ENCODE results near the gene DPH7.
"Not testable (repeated sequence)": the region's sequence is repeated elsewhere in the genome, so short reads cannot be mapped to it uniquely, and the experiment has no call there.

DPH7 gene

DNA sequence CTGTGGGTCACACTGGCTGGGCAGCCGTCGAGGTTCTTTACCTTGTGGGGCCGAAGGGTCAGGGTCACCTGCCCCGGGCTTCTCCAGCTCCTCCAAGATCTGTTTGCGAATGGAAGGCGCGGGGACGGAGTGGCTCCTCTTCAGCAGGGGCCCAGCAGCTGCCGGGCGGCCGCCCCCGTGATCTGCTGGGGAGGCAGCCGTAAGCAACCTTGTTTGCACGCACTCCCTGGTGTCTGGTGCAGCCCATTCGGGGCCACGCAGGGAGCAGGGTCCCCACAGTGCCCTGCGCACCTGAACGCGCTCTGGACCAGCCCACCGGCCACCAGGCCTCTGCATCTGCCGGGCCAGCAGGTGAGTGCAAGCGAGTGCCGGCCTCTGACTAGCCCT lies 63.4 kb downstream of the DPH7 start:
- no peak for DNase-seq

DNA sequence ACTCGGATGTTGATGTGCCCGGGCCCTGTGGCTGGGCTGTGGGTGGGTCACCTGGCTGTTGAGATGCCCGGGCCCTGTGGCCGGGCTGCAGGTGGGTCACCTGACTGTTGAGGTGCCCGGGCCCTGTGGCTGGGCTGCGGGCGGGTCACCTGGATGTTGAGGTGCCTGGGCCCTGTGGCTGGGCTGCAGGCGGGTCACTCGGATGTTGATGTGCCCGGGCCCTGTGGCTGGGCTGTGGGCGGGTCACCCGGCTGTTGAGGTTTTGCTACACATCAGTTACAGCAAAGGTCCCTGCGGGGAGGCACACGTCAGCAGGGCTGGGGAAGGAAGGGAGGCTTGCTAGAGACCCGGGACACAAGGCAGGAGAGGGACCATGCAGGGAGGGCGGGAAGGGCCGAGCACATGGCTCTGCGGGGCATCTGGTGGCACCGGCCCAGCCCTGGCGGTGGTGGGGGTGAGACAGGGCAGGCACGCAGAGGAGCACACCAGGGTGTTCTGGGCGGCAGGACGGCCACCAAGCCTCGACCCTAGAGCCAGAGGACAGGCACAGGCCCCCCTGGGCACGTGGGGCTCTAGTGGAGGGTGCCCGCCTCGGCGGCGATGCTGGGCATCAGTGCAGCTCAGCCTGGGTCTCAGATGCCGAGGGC lies 63.9 kb downstream of the DPH7 start:
- DNase-seq = no peak

DNA sequence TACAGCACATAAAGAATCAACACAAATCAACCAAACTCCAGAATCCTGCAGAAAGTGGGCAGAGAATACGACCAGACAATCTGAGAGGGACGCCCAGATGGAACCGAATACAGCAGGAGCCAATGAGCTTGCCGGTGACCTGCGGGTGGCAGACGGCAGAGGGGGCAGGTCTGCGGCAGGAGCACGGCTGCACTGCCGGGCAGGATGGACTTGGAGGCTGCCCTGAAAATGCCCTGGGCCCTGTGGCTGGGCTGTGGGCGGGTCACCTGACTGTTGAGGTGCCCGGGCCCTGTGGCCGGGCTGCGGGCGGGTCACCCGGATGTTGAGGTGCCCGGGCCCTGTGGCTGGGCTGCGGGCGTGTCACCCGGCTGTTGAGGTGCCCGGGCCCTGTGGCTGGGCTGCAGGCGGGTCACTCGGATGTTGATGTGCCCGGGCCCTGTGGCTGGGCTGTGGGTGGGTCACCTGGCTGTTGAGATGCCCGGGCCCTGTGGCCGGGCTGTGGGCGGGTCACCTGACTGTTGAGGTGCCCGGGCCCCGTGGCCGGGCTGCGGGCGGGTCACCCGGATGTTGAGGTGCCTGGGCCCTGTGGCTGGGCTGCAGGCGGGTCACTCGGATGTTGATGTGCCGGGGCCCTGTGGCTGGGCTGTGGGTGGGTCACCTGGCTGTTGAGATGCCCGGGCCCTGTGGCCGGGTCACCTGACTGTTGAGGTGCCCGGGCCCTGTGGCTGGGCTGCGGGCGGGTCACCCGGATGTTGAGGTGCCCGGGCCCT lies 64.7 kb downstream of the DPH7 start:
- DNase-seq = not testable (repeated sequence)

DNA sequence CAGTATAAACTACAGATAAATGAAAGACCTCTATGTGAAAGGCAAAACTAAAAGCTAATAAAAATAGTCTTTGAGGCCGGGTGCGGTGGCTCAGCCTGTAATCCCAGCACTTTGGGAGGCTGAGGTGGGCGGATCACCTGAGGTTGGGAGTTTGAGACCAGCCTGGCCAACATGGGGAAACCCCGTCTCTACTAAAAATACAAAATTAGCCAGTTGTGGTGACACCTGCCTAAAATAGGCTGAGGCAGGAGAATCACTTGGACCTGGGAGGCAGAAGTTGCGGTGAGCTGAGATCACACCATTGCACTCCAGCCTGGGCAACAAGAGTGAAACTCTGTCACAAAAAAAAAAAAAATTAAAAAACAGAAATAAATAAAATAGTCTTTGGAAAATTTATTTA lies 65.6 kb downstream of the DPH7 start:
- not testable (repeated sequence) for DNase-seq

DNA sequence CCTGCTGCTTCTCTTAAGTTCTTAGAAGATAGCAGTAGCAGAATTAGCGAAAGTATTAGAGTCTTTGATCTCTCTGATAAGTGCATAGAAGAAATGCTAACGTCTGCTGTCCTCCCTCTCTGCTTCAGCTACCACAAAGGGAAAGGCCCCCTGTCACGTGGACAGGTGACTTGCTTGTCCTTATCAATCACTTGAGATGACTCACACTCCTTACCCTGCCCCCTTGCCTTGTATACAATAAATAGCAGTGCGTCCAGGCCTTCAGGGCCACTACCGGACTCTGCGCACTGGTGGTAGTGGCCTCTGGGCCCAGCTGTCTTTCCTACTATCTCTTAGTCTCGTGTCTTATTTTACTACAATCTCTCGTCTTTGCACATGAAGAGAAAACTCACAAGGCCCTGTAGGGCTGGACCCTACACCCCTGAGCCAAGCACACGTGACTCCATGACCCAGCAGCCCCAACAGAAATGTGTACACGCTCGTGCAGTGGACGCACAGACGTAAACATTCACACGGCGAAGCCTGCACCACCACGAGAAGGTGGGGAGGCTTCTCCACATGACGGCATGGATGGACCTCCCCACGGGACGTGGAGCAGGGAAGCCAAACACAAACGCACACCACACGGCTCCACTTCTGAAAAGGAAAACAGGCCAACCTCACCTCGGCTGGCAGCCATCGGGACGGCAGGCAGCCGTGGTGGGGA lies 66.8 kb downstream of the DPH7 start:
- DNase-seq = no peak

DNA sequence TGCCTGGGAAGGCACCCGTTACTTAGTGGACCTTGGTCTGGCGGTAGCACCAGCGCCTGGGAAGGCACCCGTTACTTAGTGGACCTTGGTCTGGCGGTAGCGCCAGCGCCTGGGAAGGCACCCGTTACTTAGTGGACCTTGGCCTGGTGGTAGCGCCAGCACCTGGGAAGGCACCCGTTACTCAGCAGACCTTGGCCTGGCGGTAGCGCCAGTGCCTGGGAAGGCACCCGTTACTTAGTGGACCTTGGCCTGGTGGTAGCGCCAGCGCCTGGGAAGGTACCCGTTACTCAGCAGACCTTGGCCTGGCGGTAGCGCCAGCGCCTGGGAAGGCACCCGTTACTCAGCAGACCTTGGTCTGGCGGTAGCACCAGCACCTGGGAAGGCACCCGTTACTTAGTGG lies 67.6 kb downstream of the DPH7 start:
- not testable (repeated sequence) for DNase-seq

DNA sequence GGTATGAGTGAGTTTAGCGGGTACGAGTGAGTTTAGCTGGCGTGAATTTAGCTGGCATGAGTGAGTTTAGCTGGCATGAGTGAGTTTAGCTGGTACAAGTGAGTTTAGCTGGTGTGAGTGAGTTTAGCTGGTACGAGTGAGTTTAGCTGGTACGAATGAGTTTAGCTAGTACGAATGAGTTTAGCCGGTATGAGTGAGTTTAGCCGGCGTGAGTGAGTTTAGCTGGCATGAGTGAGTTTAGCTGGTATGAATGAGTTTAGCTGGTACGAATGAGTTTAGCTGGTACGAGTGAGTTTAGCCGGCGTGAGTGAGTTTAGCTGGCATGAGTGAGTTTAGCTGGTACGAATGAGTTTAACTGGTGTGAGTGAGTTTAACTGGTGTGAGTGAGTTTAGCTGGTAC lies 69.5 kb downstream of the DPH7 start:
- DNase-seq = no peak

DNA sequence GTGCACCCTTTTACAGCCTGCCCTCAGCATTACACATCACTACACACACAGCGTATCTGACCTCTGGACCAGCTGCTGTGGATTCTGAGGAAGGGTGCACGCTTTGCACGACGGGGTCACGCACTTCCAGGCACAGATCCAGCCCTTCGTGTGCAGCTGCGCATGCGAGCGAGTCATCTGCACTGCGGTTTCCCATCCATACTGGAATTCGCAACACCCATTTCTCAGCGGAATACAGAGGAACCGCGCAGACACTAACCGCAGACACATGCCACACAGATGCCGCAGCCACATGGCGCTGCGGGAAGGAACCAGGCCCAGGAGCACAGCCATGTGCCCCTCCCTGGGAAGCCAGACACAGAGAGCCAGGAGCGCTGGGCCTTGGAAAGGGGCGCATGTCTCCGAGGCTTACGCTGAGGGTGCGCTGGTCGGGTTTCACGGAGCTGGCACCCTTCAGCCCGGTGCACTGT lies 72.0 kb downstream of the DPH7 start:
- DNase-seq = no peak

DNA sequence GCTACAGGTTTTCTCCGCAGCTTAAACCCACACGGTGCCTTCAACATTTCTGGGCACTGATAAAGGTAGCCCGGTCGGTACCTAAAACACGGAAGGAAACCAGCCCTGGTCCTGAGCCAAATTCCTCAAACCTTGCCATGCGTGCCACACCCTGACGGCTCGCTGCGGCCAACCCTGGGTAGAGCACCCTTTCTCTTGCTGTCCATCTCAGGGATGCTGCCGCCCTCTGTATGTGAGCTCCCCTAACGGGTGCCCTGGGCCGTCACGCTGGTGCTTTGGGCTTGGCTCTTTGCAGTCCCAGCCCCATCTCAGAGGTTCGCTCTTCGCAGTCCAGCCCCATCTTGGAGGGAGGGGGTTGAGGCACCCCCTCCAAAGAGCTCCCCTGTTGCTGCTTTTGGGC lies 72.5 kb downstream of the DPH7 start:
- no peak for DNase-seq

DNA sequence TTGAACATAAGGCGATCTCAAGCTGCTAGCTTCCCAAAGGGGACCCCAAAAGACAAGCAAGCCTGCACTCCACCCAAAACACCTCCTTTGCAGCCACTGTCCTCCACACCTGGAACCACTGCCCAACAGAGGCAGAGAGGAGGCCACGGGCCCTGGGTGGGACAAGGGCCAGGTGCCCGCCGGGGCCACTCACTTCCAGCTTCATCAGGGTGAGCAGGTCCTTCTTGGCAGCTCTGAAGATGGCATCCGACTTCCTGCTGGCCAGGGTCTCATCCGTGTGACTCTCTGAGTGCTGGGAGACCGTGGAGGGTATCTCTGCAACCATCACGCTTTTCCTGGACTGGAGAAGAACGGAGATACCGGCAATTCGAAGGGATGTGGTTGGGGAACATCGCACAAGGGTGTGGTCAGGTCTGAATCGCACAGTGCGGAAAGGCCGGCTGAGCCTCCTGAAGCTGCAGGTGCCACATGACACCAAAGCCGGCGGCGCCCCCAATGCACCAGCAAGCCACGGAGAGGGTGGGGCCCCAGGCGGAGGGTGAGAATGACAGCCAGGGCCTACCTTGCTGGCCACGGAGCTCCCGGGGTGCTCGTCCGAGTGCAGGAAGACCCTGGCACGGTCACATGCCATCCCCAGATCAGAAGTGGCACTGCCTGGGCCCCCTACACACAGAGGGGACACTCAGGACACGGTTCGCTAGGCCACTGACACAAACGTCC lies 73.1 kb downstream of the DPH7 start:
- no peak for DNase-seq
